ENCODE data around the gene ZFYVE28.
"Not testable (repeated sequence)": the region's sequence is repeated elsewhere in the genome, so short reads cannot be mapped to it uniquely, and the experiment has no call there.

Gene ZFYVE28

DNA sequence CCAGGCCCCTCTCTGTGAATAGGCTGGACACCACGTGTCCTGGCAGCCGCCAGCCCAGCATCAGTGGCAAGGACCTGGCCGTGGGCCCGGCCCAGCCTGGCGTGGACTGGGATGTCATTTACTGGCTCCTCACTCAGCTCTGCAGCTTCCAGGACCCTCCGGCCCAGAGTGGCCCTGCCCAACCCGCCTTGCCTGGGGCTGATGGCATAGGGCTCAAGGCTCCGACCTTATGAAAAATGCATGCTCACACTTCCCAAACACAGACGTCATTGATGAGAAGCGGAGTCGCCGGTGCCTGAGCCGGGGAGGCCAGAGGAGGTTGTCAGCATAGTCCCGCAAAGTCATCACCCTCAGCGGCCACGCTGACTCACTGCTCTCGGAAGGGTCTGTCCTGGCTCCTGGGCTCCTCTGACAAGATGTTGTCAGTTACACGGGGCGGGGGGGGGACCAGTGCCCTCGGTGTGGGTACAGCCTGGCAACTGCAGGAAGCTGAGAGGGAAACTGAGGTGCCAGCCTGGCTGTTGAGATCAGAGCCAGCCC, 14.6 kb upstream of the ZFYVE28 start:
- no peak for DNase-seq (ENCODE audit: low read depth)
- no peak overlapping the region for H3K4me3 ChIP-seq (ENCODE audit: low read depth, low read length)
- TF ChIP-seq, protein P1, sequence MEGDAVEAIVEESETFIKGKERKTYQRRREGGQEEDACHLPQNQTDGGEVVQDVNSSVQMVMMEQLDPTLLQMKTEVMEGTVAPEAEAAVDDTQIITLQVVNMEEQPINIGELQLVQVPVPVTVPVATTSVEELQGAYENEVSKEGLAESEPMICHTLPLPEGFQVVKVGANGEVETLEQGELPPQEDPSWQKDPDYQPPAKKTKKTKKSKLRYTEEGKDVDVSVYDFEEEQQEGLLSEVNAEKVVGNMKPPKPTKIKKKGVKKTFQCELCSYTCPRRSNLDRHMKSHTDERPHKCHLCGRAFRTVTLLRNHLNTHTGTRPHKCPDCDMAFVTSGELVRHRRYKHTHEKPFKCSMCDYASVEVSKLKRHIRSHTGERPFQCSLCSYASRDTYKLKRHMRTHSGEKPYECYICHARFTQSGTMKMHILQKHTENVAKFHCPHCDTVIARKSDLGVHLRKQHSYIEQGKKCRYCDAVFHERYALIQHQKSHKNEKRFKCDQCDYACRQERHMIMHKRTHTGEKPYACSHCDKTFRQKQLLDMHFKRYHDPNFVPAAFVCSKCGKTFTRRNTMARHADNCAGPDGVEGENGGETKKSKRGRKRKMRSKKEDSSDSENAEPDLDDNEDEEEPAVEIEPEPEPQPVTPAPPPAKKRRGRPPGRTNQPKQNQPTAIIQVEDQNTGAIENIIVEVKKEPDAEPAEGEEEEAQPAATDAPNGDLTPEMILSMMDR (IDR thresholded peaks at IDR 0.05; ENCODE audit: low read depth, low read length, missing control alignments), result no peak

DNA sequence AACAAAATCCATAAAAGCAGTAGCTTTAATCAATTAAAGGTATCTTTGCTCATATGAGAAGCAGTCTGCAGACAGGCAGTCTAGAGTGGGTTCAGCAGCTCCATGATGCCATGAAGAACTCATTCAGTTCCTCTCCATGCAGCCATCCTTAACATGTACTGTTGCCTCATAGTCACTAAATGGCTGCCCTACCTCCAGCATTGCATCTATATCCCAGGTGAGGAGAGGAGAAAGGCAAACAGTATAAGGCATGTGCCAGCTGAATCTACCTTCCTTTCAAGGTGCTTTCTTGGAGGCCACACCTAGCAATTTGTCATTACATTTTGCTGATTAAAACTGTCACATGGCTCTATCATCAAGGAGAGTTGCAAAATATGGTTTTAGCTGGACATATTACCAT, 13.6 kb upstream of the ZFYVE28 start:
- TF ChIP-seq, protein P1 (IDR thresholded peaks at IDR 0.05; ENCODE audit: low read depth, low read length, missing control alignments), result no peak
- DNase-seq (ENCODE audit: low read depth), result no peak
- no peak overlapping the region for H3K4me3 ChIP-seq (ENCODE audit: low read depth, low read length)

DNA sequence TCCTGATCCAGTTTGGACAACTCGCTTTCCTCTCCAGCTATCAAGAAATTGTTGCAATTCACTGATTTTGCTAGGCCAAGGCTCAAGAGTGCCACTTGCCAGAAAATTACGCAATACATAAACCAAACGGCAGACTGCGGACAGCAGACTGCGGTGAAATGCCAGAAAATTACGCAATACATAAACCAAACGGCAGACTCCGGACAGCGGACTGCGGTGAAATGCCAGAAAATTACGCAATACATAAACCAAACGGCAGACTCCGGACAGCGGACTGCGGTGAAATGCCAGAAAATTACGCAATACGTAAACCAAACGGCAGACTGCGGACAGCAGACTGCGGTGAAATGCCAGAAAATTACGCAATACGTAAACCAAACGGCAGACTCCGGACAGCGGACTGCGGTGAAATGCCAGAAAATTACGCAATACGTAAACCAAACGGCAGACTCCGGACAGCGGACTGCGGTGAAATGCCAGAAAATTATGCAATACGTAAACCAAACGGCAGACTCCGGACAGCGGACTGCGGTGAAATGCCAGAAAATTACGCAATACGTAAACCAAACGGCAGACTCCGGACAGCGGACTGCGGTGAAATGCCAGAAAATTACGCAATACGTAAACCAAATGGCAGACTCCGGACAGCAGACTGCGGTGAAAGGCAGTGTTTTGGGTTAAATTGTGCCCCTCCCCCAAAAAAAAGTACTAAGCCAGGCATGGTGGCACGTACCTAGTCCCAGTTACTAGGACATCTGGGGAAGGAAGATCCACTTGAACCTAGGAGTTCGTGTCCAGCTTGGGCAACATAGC, 11.7 kb upstream of the ZFYVE28 start:
- not testable (repeated sequence) for DNase-seq (ENCODE audit: low read depth); H3K4me3 ChIP-seq (ENCODE audit: low read depth, low read length)

DNA sequence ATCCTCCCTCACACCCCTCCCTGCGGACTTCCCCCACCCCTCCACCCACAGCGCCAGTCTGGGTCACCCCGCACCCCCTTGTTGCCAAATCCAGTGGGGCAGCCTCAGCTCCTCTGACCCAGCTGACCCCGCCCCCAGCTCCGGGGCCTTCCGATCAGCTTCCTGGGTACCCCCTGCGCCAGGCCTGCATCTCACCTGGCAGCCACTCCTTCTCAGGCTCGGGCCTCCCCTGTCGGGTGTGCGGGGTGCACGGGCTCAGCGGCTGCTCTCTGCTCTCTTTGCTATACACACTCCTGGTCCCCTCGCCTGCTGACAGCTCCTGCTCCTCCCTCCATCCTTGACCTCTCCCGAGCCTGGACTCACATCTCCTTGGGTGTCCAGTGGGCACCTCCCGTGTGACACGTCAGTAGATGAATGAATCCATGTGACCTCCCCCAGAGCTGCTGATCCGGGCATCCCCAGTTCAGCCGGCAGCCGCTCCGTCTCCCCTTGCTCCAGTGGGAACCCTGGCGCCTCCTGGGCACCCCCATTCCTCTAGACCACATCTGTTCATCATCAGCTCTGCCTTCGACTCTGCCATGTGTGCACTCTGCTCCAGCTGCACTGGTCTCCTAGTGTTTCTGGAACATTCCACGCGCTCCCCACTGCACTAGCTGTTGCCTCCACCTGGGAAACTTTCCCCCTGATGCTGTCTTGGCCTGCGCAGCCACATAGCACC, 10.2 kb upstream of the ZFYVE28 start:
- H3K4me3 ChIP-seq (ENCODE audit: low read depth, low read length), result no peak overlapping the region
- TF ChIP-seq, protein P1 (IDR thresholded peaks at IDR 0.05; ENCODE audit: low read depth, low read length, missing control alignments), result no peak
- no peak for DNase-seq (ENCODE audit: low read depth)

DNA sequence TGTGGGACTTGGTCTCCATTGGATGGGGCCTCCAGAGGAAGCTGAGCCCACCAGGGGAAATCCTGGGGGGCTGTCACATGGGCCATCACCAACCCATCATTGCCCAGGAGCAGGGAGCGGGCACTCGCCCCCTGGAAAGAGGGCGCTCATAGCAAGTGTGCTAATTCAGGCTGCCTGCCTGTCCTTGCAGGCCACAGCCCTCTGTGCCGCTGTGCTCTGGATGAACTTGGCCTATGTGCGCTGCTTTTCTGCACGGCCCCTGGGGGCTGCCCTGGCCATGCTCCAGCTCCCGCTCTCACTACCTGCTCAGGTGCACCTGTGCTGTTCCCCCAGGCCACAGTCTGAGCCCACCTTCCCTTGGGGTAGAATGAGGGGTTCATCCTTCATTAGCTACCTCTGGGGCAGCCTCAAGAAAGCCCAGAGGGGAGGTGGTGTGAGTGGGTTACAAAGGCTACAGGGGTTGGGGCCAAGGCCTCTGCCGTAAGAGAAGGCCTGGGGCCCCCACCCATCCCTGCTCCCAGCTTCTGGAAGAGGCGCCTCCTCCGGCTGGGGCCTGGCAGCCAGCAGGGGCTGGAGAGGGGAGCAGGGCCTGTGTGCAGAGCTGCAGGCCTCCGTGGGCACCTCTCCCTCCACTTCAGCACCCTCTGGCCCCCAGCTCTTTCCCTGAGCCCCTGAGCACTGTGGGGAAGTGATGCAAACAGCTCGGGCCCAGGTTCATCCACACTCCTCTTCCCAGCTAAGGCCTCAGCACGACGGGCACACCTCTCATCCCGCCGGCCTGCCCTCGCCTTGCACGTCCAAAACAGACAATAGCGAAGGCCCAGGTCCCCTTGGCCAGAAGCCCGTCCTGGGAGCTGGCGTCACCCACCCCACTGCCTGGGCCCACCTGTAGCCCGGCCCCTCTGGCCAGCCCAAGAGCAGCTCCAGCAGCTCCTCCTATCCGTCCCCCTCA, 9.2 kb upstream of the ZFYVE28 start:
- TF ChIP-seq, protein P1 (IDR thresholded peaks at IDR 0.05; ENCODE audit: low read depth, low read length, missing control alignments), result no peak
- no peak for DNase-seq (ENCODE audit: low read depth)
- H3K4me3 ChIP-seq (ENCODE audit: low read depth, low read length), result no peak overlapping the region

DNA sequence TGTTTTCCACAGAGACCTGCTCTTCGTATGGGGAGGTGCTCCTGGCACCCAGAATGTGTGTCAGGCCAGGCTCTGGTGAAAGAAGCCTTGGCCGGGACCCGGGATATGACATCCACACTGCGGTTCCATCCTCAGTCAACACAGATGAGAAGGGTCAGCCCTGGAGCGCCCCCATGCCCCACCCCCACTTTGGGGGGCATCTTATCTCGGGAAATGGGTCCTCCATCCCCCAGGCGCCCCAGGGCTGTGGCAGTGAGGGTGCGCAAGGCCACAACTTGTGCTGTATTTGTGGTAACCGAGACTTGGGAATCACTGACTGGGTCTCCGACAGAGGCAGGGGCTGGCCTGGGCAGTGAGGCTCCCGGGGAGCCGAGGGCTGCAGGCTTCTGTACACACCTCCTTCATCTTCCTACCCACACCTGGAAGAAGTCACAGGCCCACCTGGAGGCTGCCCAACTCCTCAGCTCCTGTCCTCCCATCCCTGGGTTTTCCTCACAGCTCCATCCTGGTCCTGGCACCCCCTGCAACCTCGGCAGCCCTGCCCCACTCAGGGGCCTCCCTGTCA, 8.3 kb upstream of the ZFYVE28 start:
- H3K4me3 ChIP-seq (ENCODE audit: low read depth, low read length), result no peak overlapping the region
- TF ChIP-seq, protein P1 (IDR thresholded peaks at IDR 0.05; ENCODE audit: low read depth, low read length, missing control alignments), result no peak
- no peak for DNase-seq (ENCODE audit: low read depth)
